Measurements from ENCODE around the gene SLC5A5.

SLC5A5 gene

DNA sequence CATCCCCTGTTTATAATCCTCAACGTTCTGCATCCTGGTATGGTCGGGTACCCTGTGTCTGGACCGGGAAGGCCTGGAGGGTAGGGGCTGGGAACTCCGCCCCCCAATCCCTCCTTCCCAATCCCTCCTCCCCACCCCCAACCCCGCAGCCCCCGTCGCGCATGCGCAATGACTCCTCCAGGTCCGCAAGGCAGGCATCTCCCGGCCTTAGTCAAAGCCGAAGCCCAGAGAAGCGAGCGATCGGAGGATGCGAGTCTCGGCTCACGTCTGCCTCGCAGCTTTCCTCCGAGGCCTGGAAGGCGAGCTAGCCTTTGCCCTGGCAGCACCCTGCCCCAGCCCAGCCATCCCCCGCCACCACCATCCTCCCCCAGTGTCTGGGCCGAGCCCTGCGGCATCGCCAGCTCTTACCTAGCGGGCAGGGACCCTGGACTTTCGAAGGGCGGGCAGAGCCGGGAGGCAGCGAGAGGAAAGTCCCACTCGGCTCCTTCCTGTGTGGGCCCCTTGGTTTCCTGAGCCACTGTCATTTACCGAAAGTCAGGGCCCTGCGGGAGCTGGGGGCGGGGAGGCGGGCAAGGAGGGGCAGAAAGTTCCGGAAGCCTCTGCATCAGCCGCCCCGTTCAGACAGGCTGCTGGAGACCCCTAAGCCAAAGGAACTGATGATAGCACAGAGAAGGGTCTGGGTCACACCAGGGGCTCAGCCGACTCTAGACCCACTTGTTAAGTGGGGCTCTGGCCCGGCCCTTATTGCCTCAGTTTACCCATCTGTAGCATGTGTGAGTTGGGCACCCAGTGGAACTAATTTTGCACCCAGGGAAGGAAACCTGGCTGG, 24.0 kb upstream of the SLC5A5 start, which contains the start of gene JAK3:
Gene JAK3 (minus strand): TSS at position 445 of the 829 bp plus-strand sequence. CDS start 3,565 bp downstream, outside the sequence.
- peak; percentile 91 for DNase-seq

DNA sequence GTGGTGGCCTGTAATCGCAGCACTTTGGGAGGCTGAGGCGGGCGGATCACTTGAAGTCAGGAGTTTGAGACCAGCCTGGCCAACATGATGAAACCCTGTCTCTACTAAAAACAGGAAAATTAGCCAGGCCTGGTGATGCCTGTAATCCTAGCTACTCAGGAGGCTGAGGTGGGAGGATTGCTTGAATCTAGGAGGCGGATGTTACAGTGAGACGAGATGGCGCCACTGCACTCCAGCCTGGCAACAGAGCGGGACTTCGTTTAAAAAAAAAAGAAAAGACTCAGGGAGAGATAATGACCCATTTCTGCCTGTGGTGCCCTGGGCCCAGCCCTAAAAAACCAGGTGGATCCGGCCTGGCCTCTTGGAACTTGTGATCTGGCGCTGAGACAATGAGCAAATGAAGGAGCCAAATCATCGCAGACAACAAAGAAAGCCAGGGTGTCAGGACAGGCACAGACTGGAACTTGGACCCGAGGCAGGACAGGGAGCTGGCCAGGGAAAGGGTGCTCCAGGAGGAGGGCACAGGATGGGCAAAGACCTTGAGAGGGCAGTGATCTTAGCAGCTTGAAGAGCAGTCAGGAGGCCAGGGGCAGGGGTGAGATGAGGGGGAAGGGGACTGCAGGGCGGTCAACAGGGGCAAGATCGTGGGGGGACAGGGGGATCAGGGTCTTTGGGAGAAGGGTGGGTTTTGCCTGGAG, 23.0 kb upstream of the SLC5A5 start:
- peak; percentile 32 for DNase-seq

DNA sequence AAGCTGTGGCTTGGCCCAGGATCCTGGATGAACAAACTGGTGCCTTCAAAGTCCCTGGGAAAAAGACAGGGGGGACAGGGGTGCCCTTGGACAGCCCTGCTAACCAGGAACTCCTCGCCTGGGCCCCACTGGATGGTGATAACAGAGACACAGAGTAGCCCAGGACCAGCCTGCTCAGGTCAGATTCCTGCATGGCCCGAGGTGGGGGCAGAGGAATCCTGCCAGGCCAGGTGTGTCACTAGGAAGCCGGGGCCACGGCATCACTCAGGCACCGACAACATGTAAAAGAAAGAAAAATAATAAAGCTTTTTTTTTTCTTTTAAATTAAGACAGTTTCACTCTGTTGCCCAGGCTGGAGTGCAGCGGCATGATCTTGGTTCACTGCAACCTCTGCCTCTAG, 17.7 kb upstream of the SLC5A5 start:
- no peak for DNase-seq

DNA sequence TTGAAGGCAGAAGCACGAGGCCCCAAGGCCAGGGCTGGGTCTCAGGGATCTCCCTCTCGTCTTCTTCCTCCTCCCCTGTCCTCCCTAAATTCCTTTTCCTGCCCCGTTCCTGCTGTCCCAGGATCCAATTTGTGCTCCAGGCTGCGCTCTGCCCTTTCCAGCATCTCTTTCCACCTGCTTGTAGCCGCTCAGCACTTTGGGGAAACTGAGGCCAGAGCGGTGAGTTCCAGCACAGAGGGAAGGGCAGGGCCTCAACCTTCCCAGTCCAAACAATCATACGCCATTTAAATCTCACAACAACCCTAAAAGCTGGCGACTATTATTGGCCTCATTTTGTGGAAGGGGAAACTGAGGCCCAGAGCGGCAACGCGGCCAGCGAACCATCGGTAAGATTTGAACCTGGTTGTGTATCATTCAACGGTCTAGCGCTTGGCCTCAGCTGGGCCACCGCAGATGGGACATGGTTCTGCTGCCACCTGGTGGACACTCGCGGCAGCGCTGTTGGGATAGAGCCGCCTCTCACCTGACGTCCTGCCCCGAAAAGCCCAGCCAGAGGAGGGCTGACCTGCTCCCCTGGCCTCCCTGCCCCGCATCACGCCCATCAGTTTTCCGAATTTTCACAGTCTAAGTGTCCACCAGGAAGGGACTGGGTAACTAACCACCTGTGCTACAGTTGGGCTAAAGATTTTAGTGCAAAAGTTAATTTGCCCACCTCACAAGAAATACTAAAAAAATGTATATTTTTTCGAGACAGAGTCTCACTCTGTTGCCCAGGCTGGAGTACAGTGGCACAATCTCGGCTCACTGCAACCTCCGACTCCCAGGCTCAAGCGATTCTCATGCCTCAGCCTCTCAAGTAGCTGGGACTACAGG, 16.2 kb upstream of the SLC5A5 start:
- DNase-seq: peak; percentile 90

DNA sequence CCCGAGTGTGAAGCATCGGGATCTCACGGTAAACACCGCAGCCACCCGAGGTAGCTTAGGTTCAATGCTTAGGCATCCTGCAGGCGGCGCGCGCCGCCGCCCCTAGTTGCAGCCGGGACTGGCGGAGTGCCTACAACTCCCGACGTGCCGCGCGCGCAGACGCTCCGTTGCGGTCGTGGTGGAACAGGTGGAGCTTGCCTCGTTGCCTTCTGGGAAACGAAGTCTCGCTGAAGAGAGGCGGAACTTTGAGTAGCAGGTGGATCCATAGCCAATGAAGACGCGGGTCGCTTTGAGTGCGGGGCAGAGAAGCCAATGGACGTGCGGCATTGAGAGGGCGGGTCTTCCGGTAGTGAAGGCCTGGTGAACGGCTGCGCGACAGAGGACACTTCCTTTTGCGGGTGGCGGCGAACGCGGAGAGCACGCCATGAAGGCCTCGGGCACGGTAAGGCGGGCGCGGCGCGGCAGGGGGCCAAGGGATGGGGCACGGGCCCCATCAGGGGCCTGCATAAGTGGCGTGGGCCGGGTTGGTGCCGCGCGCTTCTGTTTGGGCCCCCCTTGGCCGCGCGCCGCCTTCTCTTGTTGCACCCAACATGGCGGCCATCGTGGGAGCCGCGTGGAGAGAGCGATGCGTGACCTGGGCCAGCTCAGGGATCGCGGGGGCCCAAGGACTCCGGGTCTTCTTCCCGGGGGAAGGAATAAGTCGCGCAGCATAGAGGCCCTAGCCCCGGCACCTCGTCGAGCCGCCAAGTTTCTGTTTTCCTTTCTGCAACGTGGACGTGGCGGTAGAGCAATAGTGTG, 12.0 kb upstream of the SLC5A5 start, which contains the start of gene RPL18A:
Gene RPL18A (plus strand): TSS at position 378 of the 798 bp plus-strand sequence. CDS start 47 bp downstream, at position 425.
- DNase-seq: peak; percentile 100

DNA sequence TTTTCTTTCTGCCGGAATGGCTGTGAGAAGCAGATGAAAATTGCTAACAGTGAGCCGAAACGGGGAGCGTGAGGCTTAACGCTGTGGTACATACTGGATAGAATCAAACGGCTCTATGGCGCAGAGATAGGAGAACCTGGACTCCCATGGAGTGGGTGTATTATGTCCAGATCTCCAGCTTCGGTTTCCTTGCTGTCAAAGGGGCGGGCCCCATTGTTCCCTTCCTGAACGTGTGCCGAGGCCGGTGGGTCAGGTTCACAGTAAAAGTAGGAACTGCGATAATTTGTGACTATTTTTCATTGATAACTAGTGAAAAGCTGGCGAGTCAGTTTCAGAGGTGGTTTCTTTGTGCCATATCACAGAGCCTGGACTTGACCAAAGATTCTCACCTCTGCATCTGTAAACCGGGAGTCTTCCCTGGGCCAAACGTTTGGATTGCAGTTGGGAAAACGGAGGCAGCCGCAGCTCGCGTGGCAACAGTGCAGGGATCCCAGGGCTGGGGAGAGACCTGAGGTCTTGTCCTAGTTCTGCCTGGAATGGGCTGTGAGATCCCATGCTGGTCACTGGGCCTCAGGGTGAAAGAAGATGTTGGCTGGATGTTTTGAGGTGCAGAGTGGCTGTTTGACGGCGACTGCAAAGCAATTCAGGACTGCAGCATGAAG, 11.3 kb upstream of the SLC5A5 start:
- no peak for DNase-seq

DNA sequence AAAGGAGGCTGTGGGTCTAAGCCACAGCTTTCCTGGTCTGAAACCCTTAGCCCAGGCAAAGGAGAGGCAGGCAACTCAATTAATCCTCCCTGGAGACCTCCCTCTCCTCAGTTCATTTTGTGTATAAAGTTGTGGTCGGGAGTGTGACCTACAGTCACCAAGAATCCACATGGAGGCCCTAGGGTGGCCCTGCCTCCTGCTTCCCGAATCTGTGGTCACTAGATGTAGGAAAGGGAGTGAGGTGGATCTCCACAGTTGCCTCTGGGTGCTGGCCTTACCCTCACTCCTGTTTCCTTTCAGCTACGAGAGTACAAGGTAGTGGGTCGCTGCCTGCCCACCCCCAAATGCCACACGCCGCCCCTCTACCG, 10.8 kb upstream of the SLC5A5 start:
- no peak for DNase-seq

DNA sequence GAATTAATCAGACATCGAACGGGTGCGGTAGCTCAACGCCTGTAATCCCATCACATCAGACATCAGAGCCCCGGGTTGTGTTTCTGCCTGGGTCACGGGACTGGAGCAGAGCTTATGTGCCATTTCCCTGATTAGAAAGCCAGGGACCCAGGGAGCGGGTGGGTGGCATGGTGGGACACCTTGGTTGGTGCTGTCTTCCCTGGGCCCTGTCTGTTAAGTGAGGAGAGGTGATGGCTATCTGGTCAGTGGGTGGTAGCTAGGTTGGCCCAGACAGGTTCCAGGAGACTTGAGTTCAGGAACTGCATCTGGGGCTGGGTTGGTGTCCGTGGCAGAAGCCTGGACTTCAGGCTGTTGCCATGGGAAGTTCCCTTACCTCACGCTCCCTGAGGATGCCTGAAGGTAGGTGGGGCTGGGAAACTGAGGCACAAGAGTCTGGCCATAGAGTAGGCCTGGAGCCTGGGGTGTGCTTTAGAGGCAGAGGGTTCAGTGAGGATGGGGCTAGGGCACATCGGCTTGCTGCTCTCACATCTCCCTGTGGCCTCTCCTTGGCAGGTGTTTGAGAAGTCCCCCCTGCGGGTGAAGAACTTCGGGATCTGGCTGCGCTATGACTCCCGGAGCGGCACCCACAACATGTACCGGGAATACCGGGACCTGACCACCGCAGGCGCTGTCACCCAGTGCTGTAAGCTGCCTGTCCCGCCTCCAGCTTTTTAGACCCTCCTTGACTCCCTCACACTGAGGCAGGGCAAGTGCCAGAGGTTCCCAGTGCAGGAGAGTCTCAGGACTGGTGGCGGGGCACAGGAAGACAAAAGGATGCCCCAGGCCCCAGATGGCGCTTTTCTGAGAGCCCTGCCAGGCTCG, 10.0 kb upstream of the SLC5A5 start:
- no peak for DNase-seq

DNA sequence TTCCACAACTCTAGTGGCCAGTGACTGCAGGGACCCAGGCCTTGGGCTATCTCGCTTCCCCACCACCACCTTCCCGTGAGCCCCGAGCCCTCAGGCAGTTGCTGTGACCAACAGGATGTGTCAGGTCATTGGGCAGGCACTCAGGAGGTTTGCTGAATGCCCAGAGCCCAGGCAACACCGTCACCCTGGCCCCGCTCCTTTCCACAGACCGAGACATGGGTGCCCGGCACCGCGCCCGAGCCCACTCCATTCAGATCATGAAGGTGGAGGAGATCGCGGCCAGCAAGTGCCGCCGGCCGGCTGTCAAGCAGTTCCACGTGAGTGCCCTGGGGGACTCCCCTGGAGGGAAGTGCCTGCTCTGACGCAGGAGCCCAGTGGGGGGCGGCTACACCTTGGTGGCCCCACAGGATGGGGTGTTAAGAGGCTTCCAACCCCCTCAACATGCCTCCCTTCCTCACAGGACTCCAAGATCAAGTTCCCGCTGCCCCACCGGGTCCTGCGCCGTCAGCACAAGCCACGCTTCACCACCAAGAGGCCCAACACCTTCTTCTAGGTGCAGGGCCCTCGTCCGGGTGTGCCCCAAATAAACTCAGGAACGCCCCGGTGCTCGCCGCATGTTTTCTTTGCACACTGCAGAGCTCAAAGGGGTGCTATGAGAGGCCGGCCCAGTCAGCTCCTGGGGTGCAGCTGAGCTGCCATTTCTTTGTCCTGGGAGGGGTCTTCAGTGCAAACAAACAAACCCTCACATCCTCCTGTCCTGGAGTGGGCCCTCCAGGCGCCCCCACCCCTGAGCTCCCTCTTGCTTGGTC, 8.8 kb upstream of the SLC5A5 start:
- DNase-seq: no peak

DNA sequence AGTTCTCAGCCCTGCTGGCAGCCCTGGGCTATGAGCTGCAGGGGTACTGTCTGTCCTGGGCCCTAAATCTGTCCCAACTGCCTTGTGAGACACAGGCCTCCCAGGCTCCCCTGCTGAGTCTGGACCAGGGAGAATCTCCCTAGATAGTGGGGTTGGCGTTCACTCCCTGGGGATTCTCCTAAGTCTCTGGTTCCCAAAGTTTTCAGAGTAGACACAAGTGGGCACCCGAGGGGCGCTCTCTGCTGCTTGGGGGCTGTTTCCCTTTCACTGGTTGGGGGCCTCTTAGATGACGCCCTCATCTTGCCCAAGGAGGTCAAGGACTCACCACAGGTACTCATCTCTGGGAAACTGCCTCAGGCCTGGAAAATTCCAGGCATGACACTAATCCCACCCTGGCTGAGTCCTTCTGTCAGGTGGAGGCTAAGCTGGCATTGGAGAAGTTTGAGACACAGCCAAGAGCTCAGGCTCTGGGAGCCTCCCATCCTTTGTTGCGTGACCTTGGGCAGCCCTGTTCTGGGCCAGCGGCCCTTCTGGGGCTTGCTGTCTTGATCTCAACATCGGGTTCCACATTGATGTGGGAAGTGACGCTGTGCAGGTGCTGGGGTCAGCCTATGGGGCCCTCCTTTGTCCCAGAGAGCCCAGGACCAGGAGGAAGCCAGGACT, 8.1 kb upstream of the SLC5A5 start:
- DNase-seq: no peak

DNA sequence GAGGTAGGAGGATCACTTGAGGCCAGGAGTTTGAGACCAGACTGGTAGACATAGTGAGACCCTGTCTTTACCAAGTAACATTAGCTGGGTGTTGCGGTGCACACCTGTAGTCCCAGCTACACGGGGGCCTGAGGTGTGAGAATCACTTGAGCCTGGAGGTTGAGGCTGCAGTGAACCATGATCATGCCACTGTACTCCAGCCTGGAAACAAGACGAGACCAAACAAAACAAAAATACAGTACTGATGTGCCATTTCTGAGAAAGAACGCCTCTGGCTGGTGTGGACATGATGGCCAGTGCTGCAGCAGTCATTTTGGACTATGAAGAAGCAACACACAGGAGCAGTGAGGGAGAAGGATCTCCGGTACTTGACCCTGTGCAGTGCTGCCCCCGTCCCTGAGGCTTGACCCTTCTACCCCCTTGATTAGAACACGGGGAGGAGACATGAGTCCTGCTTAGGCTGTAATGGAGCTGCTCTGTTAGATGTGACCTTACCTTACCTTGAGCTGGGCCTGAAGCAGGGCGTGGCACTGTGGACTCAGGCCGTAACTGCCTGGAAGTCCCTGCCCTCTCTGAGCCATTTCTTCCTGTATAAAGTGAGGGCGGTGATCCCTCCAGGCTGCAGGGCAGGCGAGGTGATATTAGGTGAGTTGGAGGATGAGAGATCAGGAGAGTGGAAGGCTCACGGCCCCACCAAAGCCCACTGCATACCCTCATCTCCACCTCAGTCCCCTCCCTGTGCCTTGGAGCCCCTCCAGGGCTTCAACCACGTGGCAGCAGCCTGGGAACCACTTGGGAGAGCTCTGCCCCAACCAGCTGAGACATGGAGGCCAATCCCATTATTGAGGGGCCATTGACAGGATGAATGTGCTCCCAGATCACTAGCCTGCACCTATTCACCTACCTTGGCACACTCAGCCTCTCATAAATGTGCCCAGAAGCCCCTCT, 6.1 kb upstream of the SLC5A5 start:
- DNase-seq: no peak

DNA sequence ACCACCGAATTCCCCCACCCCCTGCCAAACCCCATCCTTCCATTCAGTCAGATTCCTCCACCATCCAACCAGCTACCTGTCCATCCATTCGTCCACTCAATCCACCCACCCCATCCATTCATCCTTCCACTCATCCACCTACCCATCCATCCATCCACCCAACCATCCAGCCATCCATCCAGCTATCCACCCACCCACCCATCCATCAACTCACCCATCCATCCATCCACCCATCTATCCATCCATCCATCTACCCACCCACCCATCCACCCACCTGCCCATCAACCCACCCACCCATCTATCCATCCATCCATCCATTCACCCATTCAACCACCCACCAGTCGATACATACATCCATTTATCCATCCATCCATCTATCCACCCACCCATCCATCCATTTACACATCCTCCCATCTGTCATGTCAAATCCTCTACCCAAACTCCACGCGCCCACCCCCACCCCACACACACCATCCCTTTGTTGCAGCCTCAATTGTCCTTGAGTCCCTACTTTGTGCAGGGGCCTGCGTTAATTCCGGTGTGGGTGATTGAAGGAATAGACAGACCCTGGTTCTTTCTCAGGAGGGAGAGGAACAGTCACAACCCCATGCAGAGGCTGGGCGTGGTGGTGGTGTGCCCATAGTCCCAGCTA, 5.3 kb upstream of the SLC5A5 start:
- DNase-seq: no peak

DNA sequence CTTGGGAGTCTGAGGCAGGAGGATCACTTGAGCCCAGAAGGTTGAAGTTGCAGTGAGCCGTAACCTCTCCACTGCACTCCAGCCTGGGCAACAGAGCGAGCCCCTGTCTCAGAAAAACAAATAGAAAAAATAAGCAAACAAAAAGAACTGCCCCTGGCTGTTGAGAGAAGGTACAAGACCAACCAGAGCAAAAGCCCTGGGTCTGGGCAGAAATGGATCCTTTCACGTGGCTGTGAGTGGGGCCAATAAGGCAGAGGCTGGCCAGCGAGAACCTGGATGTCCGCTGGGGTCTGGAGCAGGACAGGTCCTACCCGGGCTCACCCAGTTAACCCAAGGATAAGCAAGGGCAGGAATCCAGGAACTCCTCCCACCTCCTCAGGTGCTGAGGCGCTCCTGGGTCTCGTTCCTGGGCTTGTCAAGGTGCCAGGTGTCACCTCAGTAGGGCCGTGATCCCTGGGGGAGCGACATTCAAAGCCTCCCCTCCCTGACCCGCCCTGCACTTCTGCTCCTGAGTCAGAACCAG, 4.7 kb upstream of the SLC5A5 start:
- DNase-seq: no peak

DNA sequence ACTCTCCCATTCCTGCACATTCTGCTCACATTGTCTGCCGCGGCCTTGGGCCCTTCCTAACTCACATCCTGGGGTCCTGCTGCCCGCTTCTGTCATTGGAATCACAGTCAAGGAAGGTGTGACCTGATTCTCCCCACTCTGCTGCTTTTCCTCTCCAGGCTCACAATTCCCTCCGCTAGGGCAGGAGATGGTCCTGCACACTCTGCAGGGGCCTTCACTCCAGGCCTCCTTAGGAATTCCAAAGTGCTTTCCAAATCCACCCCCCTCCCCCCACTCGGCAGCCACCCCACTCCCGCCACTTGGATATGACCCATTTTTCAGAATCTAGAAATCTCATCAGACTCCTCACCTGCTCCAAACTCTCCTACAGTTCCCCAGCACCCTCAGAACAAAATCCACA, 3.1 kb upstream of the SLC5A5 start:
- DNase-seq: no peak

DNA sequence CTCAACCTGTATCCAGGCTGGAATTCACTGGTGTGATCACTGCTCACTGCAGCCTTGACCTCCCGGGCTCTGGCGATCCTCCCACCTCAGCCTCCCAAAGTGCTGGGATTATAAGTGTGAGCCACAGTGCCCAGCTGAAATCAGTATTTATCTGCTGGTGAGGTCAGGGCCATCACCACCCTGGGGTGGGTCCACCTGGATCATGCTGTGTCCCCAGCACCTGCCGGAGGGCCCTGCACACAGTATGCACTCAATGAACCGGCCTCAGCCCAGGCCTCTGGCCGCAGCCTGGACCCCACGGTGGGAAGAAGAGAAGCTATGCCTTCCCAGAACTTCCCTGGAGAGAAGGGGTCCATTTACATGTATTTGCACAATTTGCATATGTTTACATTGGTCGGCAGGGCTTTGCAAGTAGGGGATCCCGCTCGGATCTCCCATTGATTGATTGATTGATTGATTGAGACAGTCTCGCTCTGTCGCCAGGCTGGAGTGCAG, 2.6 kb upstream of the SLC5A5 start:
- no peak for DNase-seq

DNA sequence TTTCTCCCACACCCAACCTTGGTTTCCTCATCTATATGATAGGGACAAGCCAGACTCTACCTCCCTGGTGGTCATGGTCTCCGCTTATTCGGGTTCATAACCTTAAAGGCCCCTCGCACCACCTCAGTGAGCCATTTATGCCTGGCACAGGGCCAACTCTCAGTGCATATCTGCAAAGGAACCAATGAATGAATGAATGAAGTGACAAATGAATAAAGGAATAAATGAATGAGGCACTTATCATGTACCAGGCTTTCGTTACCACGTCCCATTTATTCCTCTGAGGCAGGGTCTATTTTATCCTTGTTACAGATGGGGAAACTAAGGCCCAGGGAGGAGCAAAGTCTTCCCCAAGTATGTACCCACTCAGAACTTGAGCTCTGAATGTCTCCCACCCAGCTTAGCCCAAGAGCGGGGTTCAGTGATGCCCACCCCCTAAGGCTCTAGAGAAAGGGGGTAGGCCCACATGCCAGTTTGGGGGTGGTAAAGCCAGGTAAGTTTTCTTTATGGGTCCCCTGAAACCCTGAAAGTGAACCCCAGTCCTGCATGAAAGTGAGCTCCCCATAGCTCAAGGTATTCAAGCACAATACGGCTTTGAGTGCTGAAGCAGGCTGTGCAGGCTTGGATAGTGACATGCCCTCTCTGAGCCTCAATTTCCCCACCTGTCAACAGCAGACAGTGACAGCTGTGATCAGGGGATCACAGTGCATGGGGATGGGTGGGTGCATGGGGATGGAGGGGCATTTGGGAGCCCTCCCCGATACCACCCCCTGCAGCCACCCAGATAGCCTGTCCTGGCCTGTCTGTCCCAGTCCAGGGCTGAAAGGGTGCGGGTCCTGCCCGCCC, 490 bp upstream of the SLC5A5 start:
- no peak for DNase-seq

Data from CD4-positive, alpha-beta T cell treated with Interleukin-17A for 1 hour (primary cell).